HL-60 (cell line): ENCODE results near the gene SMARCA2.

Experiments used
- CTCF ChIP-seq: IDR thresholded peaks from one replicate; pipeline ENCODE4 v1.5.1; 2011; ENCODE audit warnings: low read length, control low read depth, inconsistent platforms; ENCODE audit not compliant: insufficient read depth
- GABPA ChIP-seq: IDR thresholded peaks from 2 replicates; pipeline ENCODE4 v1.6.1; 2012; ENCODE audit warnings: low read depth
- POLR2AphosphoS5 ChIP-seq: IDR thresholded peaks from 2 replicates; pipeline ENCODE4 v1.6.1; 2012; ENCODE audit warnings: low read depth
- REST ChIP-seq: IDR thresholded peaks from 2 replicates; pipeline ENCODE4 v1.6.1; 2012; ENCODE audit warnings: low read depth; ENCODE audit not compliant: insufficient replicate concordance
- SPI1 ChIP-seq: IDR thresholded peaks from 2 replicates; pipeline ENCODE4 v1.6.1; 2012; ENCODE audit warnings: low read depth, mild to moderate bottlenecking, borderline replicate concordance

- TF ChIP-seq CTCF (no peak), REST (no peak), POLR2AphosphoS5 (no peak), GABPA (no peak), SPI1 (no peak)
These were observed 25.6 kb upstream of the SMARCA2 start for GRCh38 chr9:1989500-1989899.
